CD4-positive, alpha-beta memory T cell (primary cell): ENCODE measurements around the gene PYM1. TPM values are rescaled to one million over a fixed set of nuclear protein-coding genes. Genes with fewer than 3 reads are reported as not detected.

ENCODE experiments used
- CTCF ChIA-PET: fragments of 350-600 bp; sonication (Branson Sonifier 250); formaldehyde crosslinking; loops from one replicate; lab custom pipeline; 2021; ENCODE audit warnings: inconsistent platforms; ENCODE audit not compliant: partially characterized antibody; lab: Charles Lee
- POLR2A ChIA-PET: fragments of 350-600 bp; sonication (Branson Sonifier 250); formaldehyde crosslinking; loops from one replicate; lab custom pipeline; 2021; ENCODE audit not compliant: partially characterized antibody; lab: Charles Lee
- DNase-seq, 5 donors: peaks; one replicate each; pipeline versions ENCODE4 v3.0.0 to v3.0.0-alpha.2; 2020 to 2022; ENCODE audit warnings: mixed read lengths in 1 of 5
- H3K27ac ChIP-seq: one replicate; pipeline ENCODE4 v1.7.0; 2013; ENCODE audit warnings: low read depth, low read length
- H3K27me3 ChIP-seq: 2 replicates; pipeline ENCODE4 v1.7.0; 2013; ENCODE audit warnings: mild to moderate bottlenecking, low read length, moderate library complexity; ENCODE audit not compliant: insufficient read depth
- H3K36me3 ChIP-seq: 2 replicates; pipeline ENCODE4 v1.7.0; 2013; ENCODE audit warnings: mild to moderate bottlenecking, low read length, moderate library complexity; ENCODE audit not compliant: insufficient read depth
- H3K4me1 ChIP-seq: 2 replicates; pipeline ENCODE4 v1.7.0; 2013; ENCODE audit warnings: mild to moderate bottlenecking, low read length, moderate library complexity; ENCODE audit not compliant: insufficient read depth
- H3K4me3 ChIP-seq, 2 donors: one replicate each; pipeline ENCODE4 v1.7.0; 2013; ENCODE audit warnings: low read length in 2 of 2, mild to moderate bottlenecking in 1 of 2
- H3K9me3 ChIP-seq, 2 donors: one replicate each; pipeline ENCODE4 v1.7.0; 2013; ENCODE audit warnings: low read length in 2 of 2, control low read depth in 1 of 2; ENCODE audit not compliant: control insufficient read depth in 1 of 2
- H3K27ac Mint-ChIP-seq, 7 donors: one replicate each; pipeline ENCODE4 v1.8.0; 2020 to 2021; ENCODE audit warnings: mixed read lengths in 7 of 7, mild to moderate bottlenecking in 6 of 7, inconsistent platforms in 3 of 7, moderate library complexity in 3 of 7
- H3K27me3 Mint-ChIP-seq, 2 donors: one replicate each; pipeline ENCODE4 v1.8.0; 2020 to 2021; ENCODE audit warnings: mixed read lengths in 2 of 2
- H3K36me3 Mint-ChIP-seq, 2 donors: one replicate each; pipeline ENCODE4 v1.8.0; 2020 to 2021; ENCODE audit warnings: mixed read lengths in 2 of 2, inconsistent platforms in 1 of 2, mild to moderate bottlenecking in 1 of 2
- H3K4me1 Mint-ChIP-seq, 4 donors: one replicate each; pipeline ENCODE4 v1.8.0; 2020 to 2021; ENCODE audit warnings: mixed read lengths in 4 of 4, mild to moderate bottlenecking in 1 of 4
- H3K4me3 Mint-ChIP-seq, 8 donors: one replicate each; pipeline ENCODE4 v1.8.0; 2020 to 2021; ENCODE audit warnings: mixed read lengths in 8 of 8, mild to moderate bottlenecking in 7 of 8, moderate library complexity in 6 of 8, inconsistent platforms in 3 of 8
- H3K9me3 Mint-ChIP-seq, 8 donors: one replicate each; pipeline ENCODE4 v1.8.0; 2020 to 2021; ENCODE audit warnings: mixed read lengths in 8 of 8, mild to moderate bottlenecking in 5 of 8, inconsistent platforms in 3 of 8, moderate library complexity in 1 of 8
- intact Hi-C: fragments of 100-400 bp; cut with micrococcal nuclease; formaldehyde crosslinking; loops from one replicate; pipeline ENCODE4 v1.15.1; 2023
- polyA plus RNA-seq, 2 donors: library from polyadenylated mRNA; unstranded; fragments of 300-500 nt; fragmentation: Illumina TruSeq; gene quantifications; one replicate each; pipeline ENCODE4 v1.2.3, GENCODE V29; 2021
- total RNA-seq, 2 experiments: library from RNA; stranded (reverse); gene quantifications; one replicate each; pipeline ENCODE4 v1.2.3, GENCODE V29; 2021

PYM1 gene
- total RNA-seq (10 to 100 TPM; 35.7 to 39.3 TPM), polyA plus RNA-seq (10 to 100 TPM; 75.1 to 86.9 TPM)

GRCh38 chr12:55927588-55928502, at the start of gene PYM1:
TSS of gene PYM1 (minus strand) at chr12:55927894. CDS start at chr12:55927761, 133 bp downstream.
- peaks cover 21 to 45% of the 10 kb centered on the region in 2 donors for H3K36me3 Mint-ChIP-seq
- DNase-seq: peak; percentile 57 to 81 (median 60)
- H3K27me3 Mint-ChIP-seq: no peaks in the 10 kb centered on the region
- H3K27ac ChIP-seq: peak within 1 kb of the TSS; percentile 88
- H3K27me3 ChIP-seq: no peaks in the 10 kb centered on the region
- intact Hi-C loops: loop anchor here (1.0 to 5.0 kb wide), 6 partner anchors 99 to 189 kb away; partner anchors contain the start of genes DNAJC14, PA2G4, RPL41 and RPS26
- H3K4me3 Mint-ChIP-seq: peak within 1 kb of the TSS; percentile 97 to 100 (median 99)
- H3K4me3 ChIP-seq: peak within 1 kb of the TSS; percentile 95 to 100
- peak within 1 kb of the TSS; percentile 93 to 99 (median 98) for H3K27ac Mint-ChIP-seq
- H3K4me1 ChIP-seq: peaks cover 50% of the 10 kb centered on the region
- H3K9me3 ChIP-seq: no peaks in the 10 kb centered on the region
- H3K36me3 ChIP-seq: no peaks in the 10 kb centered on the region
- POLR2A ChIA-PET: interaction anchor here (0.8 to 47.8 kb wide), 18 partner anchors 2 to 330 kb away, joined by 3 to 1214 read pairs (median 8); partner anchors contain the start of genes ANKRD52, BLOC1S1, CD63 and DGKA
- H3K4me1 Mint-ChIP-seq: peaks cover 29 to 77% (median 44%) of the 10 kb centered on the region in 4 donors
- H3K9me3 Mint-ChIP-seq: peaks cover 0 to 6% (median 0%) of the 10 kb centered on the region in 8 donors
- CTCF ChIA-PET: interaction anchor here (0.6 to 5.4 kb wide), 8 partner anchors 10 to 262 kb away, joined by 3 to 107 read pairs (median 4); partner anchors contain the start of genes DNAJC14, SARNP and SMARCC2

DNA sequence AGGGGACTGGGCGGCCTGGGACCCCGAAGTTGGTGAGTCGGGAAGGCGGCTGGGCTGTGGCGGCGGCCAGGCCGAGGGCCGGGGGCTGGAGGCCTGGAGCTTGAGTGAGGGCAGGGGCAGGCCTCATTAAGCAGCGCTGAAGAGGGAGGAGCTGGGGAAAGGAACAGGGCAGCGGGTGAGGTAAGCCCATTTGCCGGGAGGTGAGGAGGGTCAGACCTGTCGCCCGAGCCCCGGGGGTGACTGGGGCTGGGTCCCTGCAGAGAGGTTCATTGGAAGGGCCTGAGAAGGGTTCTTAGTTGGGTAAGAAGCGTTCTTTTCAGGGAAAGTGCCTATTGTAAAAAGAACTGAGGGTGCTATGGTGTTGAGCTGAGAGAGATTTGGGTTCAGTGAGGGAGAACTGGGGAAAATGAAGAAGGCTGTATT, 46.6 kb upstream of the PYM1 start:
- Histone ChIP-seq H3K4me3 (peak overlapping the region; percentile 60 to 73), H3K4me1 (peaks cover 38% of the 10 kb centered on the region), H3K27ac (peak overlapping the region; percentile 87), H3K27me3 (no peaks in the 10 kb centered on the region), H3K36me3 (no peaks in the 10 kb centered on the region), H3K9me3 (no peaks in the 10 kb centered on the region)
- Mint-ChIP-seq H3K9me3 (no peaks in the 10 kb centered on the region), H3K27ac (no peak overlapping the region), H3K4me3 (no peak overlapping the region), H3K4me1 (peaks cover 17 to 36% (median 27%) of the 10 kb centered on the region in 4 donors), H3K27me3 (no peaks in the 10 kb centered on the region), H3K36me3 (peaks cover 3 to 16% of the 10 kb centered on the region in 2 donors)
- CTCF ChIA-PET: interaction anchor here (0.9 to 2.5 kb wide), 15 partner anchors 16 to 248 kb away, joined by 3 to 15 read pairs (median 5); partner anchors contain the start of genes DGKA, ORMDL2, PA2G4 and RNF41
- POLR2A ChIA-PET: interaction anchor here (0.5 to 3.8 kb wide), 58 partner anchors 9 to 671 kb away, joined by 3 to 155 read pairs (median 5); partner anchors contain the start of genes BLOC1S1, COQ10A, DGKA and DNAJC14
- DNase-seq: no peak
- intact Hi-C loops: loop anchor here (2.0 kb wide), 1 partner anchor 22 kb away; the partner anchor contains the start of gene SUOX

DNA sequence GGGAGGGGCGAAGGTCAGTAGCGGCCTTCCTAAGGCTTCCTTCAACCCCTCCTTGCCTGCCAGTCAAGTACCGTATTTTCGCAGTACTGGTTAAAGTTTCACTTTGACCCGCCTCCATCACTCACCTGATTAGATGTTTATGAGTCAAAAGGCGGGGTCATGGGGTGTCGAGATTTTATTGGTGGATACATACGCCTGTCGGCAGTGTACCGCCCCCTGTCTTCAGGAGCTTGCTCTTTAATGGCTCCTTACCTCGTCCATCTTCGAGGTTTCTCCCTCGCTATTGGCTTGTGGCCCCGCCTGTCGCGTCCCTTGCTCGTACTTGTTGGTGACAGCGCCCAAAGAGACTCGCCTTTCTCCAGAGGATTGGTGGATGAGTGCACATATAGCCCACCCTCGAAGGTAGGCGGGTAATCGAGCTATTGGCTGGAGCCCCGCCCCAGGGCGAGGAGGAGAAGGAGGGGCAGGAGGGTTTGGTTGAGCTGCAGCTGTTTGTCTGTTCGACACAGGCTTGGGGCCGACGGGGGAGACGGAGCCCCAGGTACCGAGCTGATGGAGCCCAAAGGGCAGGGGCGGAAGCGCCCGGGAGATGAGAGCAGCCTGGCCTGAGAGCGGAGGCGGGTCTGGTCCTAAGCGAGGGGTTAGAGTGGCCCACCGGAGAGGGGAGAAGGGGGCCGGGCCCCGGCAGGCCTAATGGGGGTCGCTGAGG, 46.1 kb upstream of the PYM1 start, which contains the start of gene RAB5B:
RAB5B (plus strand) TSS at position 480 of the 709 bp plus-strand sequence. CDS start 12,883 bp downstream, outside the sequence.
- H3K27ac ChIP-seq: peak within 1 kb of the TSS; percentile 87
- peak; percentile 95 to 100 (median 99) for DNase-seq
- H3K27me3 ChIP-seq: no peaks in the 10 kb centered on the region
- Mint-ChIP-seq H3K4me1 (peaks cover 14 to 30% (median 23%) of the 10 kb centered on the region in 4 donors), H3K4me3 (no peak within 1 kb of the TSS), H3K36me3 (peaks cover 0 to 10% of the 10 kb centered on the region in 2 donors), H3K9me3 (no peaks in the 10 kb centered on the region), H3K27ac (no peak within 1 kb of the TSS), H3K27me3 (no peaks in the 10 kb centered on the region)
- H3K9me3 ChIP-seq: no peaks in the 10 kb centered on the region
- H3K4me3 ChIP-seq: peak within 1 kb of the TSS; percentile 60 to 73
- peaks cover 37% of the 10 kb centered on the region for H3K4me1 ChIP-seq
- intact Hi-C loops: loop anchor here (1.0 to 2.0 kb wide), 8 partner anchors 17 to 156 kb away; partner anchors contain the start of genes DNAJC14, PA2G4, RPL41 and RPS26
- ChIA-PET POLR2A (interaction anchor here (0.5 to 3.8 kb wide), 60 partner anchors 8 to 703 kb away, joined by 3 to 155 read pairs (median 5); partner anchors contain the start of genes BLOC1S1, COQ10A, DGKA and DNAJC14), CTCF (interaction anchor here (0.7 to 2.5 kb wide), 19 partner anchors 15 to 248 kb away, joined by 3 to 15 read pairs (median 4); partner anchors contain the start of genes DGKA, DNAJC14, ORMDL2 and PA2G4)
- H3K36me3 ChIP-seq: no peaks in the 10 kb centered on the region

- H3K9me3 Mint-ChIP-seq: no peaks in the 10 kb centered on the region
- Histone ChIP-seq H3K4me3 (peak overlapping the region; percentile 24 to 72), H3K36me3 (no peaks in the 10 kb centered on the region), H3K4me1 (peaks cover 37% of the 10 kb centered on the region), H3K27ac (peak overlapping the region; percentile 84), H3K9me3 (no peaks in the 10 kb centered on the region), H3K27me3 (no peaks in the 10 kb centered on the region)
- H3K27ac Mint-ChIP-seq: no peak overlapping the region
- H3K4me3 Mint-ChIP-seq: no peak overlapping the region
- peak in 3 of 5 donors; percentile 19 to 42 (median 37) for DNase-seq
- intact Hi-C loops: loop anchor here (1.0 to 2.0 kb wide), 7 partner anchors 16 to 156 kb away; partner anchors contain the start of genes DNAJC14, PA2G4, RPL41 and RPS26
- H3K36me3 Mint-ChIP-seq: peaks cover 0 to 7% of the 10 kb centered on the region in 2 donors
- peaks cover 13 to 30% (median 24%) of the 10 kb centered on the region in 4 donors for H3K4me1 Mint-ChIP-seq
- CTCF ChIA-PET: interaction anchor here (0.7 to 2.5 kb wide), 15 partner anchors 14 to 233 kb away, joined by 3 to 15 read pairs (median 5); partner anchors contain the start of genes DGKA, DNAJC14, ORMDL2 and SARNP
- H3K27me3 Mint-ChIP-seq: no peaks in the 10 kb centered on the region
- POLR2A ChIA-PET: interaction anchor here (0.6 to 3.8 kb wide), 48 partner anchors 7 to 704 kb away, joined by 3 to 155 read pairs (median 5); partner anchors contain the start of genes BLOC1S1, COQ10A, DGKA and DNAJC14
Measured at GRCh38 chr12:55972911-55973598, 45.4 kb upstream of the PYM1 start.

- Histone ChIP-seq H3K27ac (peak overlapping the region; percentile 84), H3K9me3 (no peaks in the 10 kb centered on the region), H3K27me3 (no peaks in the 10 kb centered on the region), H3K36me3 (no peaks in the 10 kb centered on the region), H3K4me1 (peaks cover 41% of the 10 kb centered on the region), H3K4me3 (peak overlapping the region in 1 of 2 donors; percentile 72)
- DNase-seq: no peak
- Mint-ChIP-seq H3K36me3 (peaks cover 0 to 4% of the 10 kb centered on the region in 2 donors), H3K9me3 (no peaks in the 10 kb centered on the region), H3K4me1 (peaks cover 17 to 30% (median 26%) of the 10 kb centered on the region in 4 donors), H3K27ac (peak overlapping the region in 1 of 7 donors; percentile 78), H3K27me3 (no peaks in the 10 kb centered on the region), H3K4me3 (peak overlapping the region in 5 of 8 donors; percentile 11 to 59 (median 29))
- ChIA-PET POLR2A (interaction anchor here (3.3 to 3.8 kb wide), 2 partner anchors 15 to 41 kb away, joined by 68 to 155 read pairs; partner anchors contain the start of genes DGKA and PYM1), CTCF (no interaction called here)
- intact Hi-C loops: loop anchor here (2.0 kb wide), 1 partner anchor 16 kb away; no protein-coding TSS in a partner anchor
Measured at GRCh38 chr12:55972456-55972855, 44.8 kb upstream of the PYM1 start.
